ENCODE data around the gene DIP2C. TPM values are rescaled to one million over a fixed set of nuclear protein-coding genes. Genes with fewer than 3 reads are reported as not detected.
"Not testable (repeated sequence)": the region's sequence is repeated elsewhere in the genome, so short reads cannot be mapped to it uniquely, and the experiment has no call there.

Gene DIP2C
- total RNA-seq, 1 donor from 2014 or later = 23.1 TPM

GRCh38 chr10:323651-324293, 365.7 kb downstream of the DIP2C start:
- no peaks in the 10 kb centered on the region for H3K9me3 Mint-ChIP-seq
- H3K36me3 Mint-ChIP-seq = peaks cover 21% of the 10 kb centered on the region
- no peak for TF ChIP-seq CTCF (conservative IDR thresholded peaks at IDR 0.05)
- no peak for DNase-seq (ENCODE audit: extremely low spot score, unreplicated experiment)
- no peaks in the 10 kb centered on the region for H3K27me3 Mint-ChIP-seq
- peaks cover 3% of the 10 kb centered on the region for H3K4me1 Mint-ChIP-seq (ENCODE audit: unreplicated experiment)
- H3K27ac Mint-ChIP-seq = no peak overlapping the region
- no peak overlapping the region for H3K4me3 Mint-ChIP-seq

GRCh38 chr10:323046-323445, 366.4 kb downstream of the DIP2C start:
- peaks cover 18% of the 10 kb centered on the region for H3K36me3 Mint-ChIP-seq
- not testable (repeated sequence) for H3K27me3 Mint-ChIP-seq; DNase-seq (ENCODE audit: extremely low spot score, unreplicated experiment); H3K9me3 Mint-ChIP-seq; H3K27ac Mint-ChIP-seq; H3K4me1 Mint-ChIP-seq (ENCODE audit: unreplicated experiment); H3K4me3 Mint-ChIP-seq

GRCh38 chr10:320771-321170, 368.7 kb downstream of the DIP2C start:
- H3K36me3 Mint-ChIP-seq = peaks cover 25% of the 10 kb centered on the region
- H3K4me1 Mint-ChIP-seq (ENCODE audit: unreplicated experiment) = no peaks in the 10 kb centered on the region
- H3K4me3 Mint-ChIP-seq = no peak overlapping the region
- DNase-seq (ENCODE audit: extremely low spot score, unreplicated experiment) = no peak
- H3K27ac Mint-ChIP-seq = no peak overlapping the region
- no peak for TF ChIP-seq CTCF (conservative IDR thresholded peaks at IDR 0.05)
- H3K27me3 Mint-ChIP-seq = no peaks in the 10 kb centered on the region
- H3K9me3 Mint-ChIP-seq = no peaks in the 10 kb centered on the region

GRCh38 chr10:317926-318325, 371.5 kb downstream of the DIP2C start:
- DNase-seq (ENCODE audit: extremely low spot score, unreplicated experiment) = no peak
- no peak overlapping the region for H3K4me3 Mint-ChIP-seq
- H3K36me3 Mint-ChIP-seq = peaks cover 21% of the 10 kb centered on the region
- H3K9me3 Mint-ChIP-seq = no peaks in the 10 kb centered on the region
- H3K27ac Mint-ChIP-seq = no peak overlapping the region
- no peaks in the 10 kb centered on the region for H3K4me1 Mint-ChIP-seq (ENCODE audit: unreplicated experiment)
- TF ChIP-seq CTCF (conservative IDR thresholded peaks at IDR 0.05) = no peak
- H3K27me3 Mint-ChIP-seq = no peaks in the 10 kb centered on the region

GRCh38 chr10:317271-317769, 372.1 kb downstream of the DIP2C start:
- Mint-ChIP-seq H3K27me3 (no peaks in the 10 kb centered on the region), H3K9me3 (no peaks in the 10 kb centered on the region), H3K27ac (no peak overlapping the region), H3K36me3 (peaks cover 21% of the 10 kb centered on the region), H3K4me1 (ENCODE audit: unreplicated experiment) (no peaks in the 10 kb centered on the region), H3K4me3 (no peak overlapping the region)
- TF ChIP-seq CTCF (conservative IDR thresholded peaks at IDR 0.05) = no peak
- no peak for DNase-seq (ENCODE audit: extremely low spot score, unreplicated experiment)

- no peak for TF ChIP-seq CTCF (conservative IDR thresholded peaks at IDR 0.05)
- Mint-ChIP-seq H3K36me3 (peaks cover 21% of the 10 kb centered on the region), H3K27ac (no peak overlapping the region), H3K4me3 (no peak overlapping the region), H3K27me3 (no peaks in the 10 kb centered on the region), H3K4me1 (ENCODE audit: unreplicated experiment) (no peaks in the 10 kb centered on the region), H3K9me3 (no peaks in the 10 kb centered on the region)
- DNase-seq (ENCODE audit: extremely low spot score, unreplicated experiment) = no peak
Measured at GRCh38 chr10:316390-316789, 373.1 kb downstream of the DIP2C start.

All from type B pancreatic cell (in vitro differentiated cells).